HG02798 (cell line): Measurements from ENCODE around the gene INSC.

Source experiments
- ATAC-seq: cut with Tn5 transposase; IDR thresholded peaks from one replicate; pipeline ENCODE4 v1.9.1; 2021; ENCODE audit warnings: mild to moderate bottlenecking; ENCODE audit not compliant: unreplicated experiment, poor library complexity

Gene INSC

DNA sequence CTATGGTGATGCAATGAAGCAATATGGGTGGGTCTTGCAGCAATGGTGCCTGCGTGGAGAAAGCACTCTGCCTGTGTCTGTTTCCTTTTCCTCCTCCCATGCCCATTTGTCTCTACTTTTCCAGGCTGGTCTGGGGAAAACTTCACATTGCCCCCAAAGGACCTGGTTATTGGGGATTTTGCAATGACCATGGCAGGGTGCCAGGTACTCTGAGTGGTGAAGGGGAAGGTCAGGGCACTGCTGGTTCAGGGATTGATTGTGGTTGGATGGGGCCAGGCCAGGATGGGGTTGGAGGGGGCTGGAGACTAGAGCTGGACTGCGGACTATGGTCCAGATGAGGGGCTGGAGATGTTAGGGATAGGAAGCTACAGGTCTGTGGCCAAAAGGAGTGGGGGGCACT, 92.1 kb downstream of the INSC start:
- ATAC-seq = no peak

DNA sequence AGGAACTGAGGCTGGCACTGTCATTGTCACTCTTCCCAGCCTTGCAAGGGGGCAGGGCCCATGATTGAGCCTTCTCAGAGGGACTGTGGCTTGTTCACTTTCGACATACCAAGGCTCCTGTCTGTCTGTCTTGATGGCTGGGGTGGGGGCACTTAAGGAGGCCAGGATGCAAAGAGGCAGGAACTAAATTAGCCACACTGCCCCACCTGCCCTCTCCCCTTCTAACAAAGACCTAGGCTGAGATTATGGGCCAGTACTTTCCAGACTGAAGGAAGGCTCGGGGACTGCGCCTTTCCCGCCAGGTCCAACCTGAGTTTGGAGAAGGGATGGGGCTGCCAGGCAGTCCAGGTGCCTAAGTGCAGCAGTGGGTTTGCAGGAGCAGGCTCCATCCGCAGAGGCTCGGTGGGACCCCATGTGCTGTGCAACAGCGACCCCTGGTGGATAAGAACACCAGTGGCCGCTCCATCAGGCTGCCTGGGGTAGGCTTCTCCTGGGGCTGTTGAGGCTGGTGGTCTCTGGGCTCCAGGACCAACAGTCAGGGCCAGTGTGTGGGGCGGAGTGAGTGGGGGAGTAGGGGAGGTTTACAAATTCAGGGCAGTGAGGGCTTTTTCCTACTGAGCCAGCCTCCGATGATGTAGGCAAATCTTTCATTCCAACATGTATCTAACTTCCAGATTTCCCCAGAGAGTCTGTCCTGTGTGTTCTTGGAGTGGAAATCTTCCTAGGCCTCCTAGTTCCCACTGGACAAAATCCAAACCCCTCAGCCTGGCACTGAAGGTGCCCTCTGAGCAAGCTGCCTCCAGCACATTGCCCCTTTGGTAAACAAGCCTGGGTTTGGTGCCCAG, 93.9 kb downstream of the INSC start:
- ATAC-seq = peak; percentile 95

DNA sequence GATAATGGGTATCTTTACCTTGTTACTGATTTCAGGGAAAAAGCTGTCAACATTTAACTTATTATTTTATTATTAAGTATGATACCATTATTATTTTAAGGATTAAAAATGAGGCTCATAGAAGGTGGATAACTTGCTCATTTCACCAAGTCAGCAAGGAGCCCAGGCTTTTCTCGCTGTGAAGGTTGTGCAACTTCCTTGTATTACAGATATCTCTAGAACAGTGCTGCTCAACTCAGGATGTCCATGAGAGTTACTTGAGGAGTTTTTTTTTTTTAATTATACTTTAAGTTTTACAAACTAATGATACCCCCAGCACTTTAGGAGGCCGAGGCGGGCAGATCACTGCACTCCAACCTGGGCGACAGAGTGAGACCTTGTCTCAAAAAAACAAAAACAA, 98.2 kb downstream of the INSC start:
- ATAC-seq = no peak

DNA sequence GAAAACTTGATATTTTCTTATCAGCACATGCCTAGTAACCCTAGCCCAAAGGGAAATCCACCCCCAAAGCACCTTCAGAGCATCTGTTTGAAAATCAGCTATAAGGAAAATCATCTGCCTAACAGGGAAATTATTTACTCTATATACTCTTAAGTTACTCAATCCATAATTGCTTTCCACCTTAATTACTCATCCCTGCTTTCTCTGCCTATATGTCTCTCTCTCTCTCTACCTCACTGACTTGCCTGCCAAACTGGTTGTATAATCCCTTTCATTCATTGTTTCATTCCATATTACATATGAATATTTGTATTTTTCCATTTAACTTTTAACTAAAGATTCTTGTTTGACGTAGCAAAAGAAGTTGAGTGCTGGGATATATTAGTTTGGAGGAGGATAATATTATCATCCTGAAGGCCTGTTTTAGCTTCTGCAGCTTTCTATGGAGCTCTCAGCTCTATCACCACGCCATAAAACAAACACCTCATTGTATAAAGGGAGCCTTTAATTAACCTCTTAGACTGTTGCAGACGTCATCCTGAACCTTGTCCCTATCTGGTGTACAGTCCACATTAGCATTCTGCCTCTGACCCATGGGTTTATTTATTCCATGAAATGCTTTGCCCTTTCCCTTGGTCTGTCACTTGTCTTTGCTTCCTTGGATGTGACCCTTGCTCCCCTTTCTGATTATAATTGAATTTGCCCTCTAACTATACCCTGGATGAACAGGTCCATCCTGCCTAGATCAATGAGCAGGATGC, 98.9 kb downstream of the INSC start:
- no peak for ATAC-seq

DNA sequence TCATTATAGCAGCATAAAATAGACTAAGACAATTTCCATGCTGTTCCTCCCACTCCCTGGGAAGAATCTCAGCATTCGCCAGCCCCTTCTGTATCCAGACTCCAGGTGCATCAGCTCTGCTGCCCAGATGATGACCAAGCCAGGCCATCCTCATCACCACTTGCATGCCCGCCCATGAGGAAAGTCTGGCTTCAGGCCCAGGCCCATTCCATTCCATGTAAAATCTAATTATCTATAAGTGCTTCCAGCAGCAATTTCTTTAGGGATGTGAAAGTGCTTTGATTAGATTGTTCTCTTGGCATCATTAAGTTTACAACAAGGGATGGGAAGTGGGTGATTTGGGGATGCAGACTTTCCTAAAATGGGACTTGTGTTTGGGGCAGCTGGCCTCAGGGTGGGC, 100.3 kb downstream of the INSC start:
- no peak for ATAC-seq

DNA sequence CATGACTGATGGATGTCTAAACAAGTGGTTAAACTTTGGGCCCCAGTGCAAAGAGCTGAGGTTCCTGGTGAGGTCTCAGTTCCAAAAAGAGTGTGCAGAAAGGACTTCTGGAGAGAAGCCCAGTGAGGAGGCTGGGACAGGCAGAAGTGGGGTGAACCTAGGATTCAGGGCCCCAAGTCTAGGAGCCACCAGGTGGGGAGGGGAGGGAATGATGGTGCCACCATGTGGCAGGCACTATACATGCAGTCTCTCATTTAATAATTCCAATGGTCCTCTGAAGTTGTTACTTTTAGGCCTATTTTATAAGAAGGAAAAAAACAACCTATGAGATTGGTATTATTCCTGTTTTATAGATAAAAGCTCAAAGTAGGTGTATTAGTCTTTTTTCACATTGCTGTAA, 102.0 kb downstream of the INSC start:
- ATAC-seq = peak; percentile 68

DNA sequence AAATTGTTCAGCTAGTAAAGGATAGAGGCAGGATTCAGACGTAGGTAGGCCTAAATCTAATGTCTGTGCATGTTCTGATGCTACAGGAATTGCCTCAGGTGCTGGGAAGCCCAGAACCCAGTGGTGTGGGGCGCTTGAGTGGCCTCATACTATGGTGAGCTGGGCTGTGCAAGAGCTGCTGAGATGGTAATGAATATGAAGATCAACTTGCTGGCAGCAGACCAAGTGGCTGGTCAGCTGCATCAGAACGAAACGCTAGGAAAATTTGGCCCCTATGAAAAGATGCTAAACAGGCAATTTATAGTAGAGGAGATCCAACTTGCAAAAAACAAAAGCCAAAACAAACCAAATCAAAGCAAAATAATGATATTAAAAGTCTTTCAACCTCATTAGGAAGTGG, 102.7 kb downstream of the INSC start:
- no peak for ATAC-seq

DNA sequence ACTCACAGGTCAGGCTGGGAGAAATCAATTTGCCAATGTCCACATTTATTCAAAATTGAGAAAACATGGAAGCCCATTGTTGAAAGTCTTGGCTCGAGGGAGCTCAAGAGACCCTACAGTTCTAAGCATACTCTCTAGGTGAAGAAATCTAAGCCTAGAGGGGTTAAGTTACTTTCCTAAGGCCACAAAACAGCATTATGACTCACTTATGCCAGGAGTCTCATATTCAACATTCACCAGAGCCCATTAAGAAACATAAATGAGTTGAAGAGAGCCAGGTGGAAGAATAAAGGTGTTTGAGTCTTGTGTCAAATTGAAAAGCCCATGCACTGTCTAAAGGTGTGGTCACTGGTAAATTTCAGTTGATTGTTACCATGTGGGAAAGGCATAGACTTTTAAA, 108.1 kb downstream of the INSC start:
- no peak for ATAC-seq

DNA sequence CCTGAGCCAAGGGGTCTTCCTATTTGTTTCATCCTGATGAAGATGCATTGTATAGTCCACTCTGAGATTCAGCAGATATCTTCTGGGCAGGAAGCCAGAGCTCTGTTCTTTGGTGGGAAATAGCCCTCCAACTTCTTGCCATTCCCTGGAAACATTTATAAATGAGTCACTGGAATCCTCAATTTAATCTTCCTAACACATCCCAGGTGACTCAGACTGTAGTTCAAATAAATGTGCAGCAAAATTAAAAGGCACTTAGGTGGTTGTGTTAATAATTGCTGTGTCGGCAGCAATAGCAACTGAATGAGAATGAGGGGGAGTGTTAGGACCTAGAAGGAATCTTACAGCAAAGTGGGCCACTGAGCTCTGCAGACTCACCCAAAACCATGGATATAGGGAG, 108.6 kb downstream of the INSC start:
- ATAC-seq = no peak

DNA sequence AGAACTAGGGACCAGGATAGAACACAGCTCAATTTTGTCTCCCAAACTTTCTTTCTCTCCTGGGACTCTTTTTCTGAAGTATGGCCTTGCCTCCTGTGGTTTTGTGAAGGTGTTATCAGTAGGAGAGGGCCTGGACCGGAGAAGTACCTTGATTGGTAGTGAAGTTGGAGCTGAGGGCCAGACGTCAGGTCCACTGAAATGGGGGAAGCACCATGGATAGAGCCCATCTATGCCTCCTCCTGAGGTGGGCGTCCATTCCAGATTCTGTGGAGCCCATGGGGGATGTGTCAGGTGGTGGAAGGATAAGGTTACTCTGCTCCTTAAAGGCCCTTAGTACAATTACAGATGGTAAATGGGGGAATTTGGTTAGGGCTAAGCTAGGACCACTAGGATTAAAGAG, 109.7 kb downstream of the INSC start:
- no peak for ATAC-seq

DNA sequence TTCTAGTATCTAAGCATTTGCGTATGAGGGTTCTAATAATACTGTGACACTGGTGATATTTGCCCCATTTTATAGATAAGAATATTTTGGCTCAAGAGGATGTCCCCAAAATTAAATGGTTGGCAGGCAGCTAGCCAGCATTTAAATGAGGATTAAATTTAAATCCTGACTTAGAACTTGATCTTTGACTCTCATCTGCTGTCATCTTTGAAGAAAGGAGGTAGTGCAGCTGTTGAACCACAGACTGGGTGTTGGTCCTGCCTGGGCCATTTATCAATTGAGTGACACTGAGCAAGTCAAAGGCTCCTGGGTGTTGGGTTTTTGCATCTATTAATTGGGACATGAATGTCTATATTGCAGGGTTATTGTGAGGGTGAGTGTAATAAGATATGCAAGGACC, 112.3 kb downstream of the INSC start:
- no peak for ATAC-seq

DNA sequence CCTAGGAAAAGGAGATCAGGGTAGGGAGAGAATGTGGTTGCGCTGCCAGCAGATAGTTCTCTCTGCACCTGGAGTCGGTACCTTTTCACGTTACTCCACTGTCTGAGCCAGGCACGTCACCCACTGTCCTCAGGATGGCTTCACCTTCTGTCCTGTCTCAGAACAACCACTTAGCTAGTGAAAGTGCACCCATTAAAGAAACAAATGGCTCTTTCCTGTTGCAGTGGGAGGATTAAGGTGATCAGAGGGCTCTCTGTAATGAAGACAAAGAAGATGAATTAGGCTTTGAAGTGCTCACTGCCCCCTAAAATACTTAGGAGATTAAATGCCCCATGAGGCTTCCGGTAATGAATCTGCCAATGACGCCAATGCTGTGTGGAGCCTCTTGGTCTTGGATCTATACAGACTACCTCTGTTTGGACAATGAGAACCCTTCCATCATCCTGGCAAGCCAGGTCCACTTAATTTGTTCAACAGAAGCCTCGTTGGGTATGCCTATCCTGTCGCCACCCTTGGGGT, 113.7 kb downstream of the INSC start:
- ATAC-seq = no peak

DNA sequence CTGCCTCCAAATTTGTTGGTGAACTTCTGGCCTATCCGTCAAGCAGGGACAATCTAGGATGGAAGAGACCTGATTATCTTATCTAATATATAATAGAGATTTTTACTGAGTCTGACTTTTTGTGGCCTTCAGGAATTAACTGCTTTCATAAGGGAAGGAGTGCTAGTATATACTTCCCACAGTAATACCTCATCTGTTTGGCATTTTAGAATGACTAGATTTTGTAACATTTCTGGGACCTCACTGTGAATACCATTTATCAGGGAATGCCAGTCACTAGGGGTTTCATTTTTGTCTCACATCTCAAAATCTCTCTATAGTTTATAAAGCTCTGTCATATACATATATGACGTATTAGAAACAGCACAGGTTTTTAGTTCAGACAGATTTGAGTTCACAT, 114.3 kb downstream of the INSC start:
- no peak for ATAC-seq

DNA sequence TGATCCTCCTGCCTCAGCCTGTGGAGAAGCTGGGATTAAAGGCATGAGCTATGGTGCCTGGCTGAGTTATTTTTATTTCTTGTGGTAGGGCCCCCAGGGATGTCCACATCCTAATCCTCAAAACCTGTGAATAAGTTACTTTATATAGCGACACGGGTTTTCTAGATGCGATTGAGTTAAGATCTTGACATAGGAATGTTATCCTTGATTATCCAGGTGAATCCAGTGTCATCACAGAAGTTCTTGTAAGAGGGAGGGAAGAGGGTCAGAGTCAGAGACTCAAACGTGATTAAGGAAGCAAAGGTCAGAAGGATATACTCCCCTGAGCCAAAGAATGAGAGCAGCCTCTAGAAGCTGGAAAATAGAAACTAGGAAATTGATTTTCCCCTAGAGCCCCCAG, 117.8 kb downstream of the INSC start:
- no peak for ATAC-seq

DNA sequence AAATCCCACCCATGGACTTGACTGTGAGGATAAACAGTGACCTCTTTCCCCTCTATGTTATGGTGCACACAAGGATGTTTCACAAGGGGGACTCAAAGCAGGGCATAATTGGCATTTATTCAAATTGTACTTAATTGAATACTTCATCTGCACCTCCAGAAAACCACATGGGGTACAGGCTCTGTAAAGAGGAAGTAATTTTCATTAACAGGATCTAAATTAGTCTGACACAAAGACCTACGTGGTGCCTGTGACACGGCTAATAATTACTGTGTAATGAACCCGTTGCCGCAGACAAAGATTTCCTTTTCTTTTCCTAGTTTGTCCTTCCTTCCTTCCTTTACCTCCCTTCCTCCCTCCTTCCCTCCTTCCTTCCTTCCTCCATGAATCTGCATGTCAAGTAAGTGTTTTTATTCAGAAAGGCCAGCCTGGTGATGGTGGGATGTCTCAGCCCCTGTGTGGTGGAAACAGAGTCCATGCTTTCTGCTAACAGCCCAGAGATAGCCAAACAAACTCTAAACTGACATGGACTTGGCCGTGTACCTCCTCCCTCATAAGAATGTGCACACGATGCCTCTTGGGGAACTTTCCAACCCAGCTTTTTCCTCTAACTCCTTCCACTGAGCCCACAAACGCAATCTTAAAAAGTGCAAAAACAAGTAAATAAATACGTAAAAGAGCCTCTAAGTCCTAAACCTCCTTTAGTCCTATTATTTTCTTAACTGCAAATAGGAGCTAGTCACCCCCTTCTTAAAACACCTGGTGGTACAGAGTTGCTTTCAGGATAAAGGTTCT, 118.8 kb downstream of the INSC start:
- ATAC-seq = no peak

DNA sequence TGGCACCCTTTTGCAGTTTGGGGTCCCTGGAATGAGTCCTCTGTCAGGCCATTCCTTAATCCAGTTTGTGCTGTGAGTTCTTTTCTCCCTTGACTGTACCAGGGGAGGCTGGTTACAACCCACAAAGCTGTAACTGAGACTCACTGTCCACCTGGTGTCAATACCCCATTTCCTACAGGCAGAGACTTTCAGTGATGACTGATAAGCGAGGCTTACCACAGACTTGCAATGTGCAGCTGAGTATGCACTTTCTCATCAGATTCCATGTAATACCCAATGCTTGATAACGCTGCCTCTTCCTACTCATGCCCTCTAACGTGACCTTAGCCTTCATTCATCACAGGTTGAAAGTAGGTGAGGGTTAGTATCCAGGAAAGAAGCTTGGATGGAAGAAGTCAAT, 120.1 kb downstream of the INSC start:
- no peak for ATAC-seq

DNA sequence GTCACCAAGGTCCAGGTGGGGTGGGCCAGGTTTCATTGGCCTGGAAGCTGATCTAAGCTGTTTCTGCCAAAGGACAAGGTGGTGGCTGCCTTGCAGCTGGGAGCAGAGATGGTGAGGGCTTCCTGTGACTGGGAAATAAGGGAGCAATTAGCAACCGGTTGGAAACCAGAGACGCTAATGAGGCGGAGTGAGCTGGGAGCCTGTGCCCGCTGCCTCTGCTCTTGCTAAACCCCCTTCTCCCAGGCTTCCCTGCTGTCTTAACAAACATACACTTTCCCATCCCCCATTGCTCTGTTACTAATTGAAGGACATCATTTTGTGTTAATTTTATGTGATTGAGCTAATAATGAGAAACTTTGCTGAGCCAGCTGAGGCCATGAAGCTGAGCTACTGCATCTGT, 121.8 kb downstream of the INSC start:
- ATAC-seq = no peak

DNA sequence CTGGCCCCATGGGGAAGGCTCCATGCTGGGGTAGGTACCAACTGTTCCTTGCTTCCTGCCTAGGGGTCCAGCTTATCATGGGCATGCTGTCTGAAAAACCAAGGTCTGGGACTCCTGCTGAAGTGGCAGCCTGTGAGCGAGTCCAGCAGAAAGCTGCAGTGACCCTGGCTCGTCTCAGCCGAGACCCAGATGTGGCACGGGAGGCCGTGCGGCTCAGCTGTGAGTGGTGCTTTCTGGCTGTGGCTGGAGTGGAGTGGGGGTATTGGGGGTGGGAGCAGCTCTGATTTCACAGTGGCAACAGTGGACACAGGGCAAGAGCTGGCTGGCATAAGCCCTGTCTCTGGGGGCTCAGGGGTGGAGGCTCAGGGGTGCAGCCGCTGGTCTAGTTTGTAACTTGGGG, 124.1 kb downstream of the INSC start:
- no peak for ATAC-seq

DNA sequence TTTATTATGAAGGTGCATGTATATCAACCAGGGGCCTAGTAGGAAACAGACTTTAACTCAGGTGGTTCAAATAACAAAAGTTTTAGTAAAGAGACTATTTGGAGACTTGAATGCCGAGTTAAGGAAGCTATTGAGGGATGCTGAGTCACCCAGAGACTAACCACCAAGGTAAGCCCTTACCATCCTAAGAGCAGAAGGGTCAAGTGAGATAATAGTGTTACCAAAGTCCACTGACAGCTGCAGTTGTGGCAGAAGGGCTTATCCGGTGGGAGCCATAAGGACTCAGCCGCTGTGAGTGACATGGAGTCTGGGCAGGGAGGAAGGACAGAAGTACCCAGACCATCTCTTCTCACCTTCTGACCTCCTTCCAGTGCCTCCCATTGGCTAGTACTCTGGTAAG, 134.0 kb downstream of the INSC start:
- ATAC-seq = no peak

DNA sequence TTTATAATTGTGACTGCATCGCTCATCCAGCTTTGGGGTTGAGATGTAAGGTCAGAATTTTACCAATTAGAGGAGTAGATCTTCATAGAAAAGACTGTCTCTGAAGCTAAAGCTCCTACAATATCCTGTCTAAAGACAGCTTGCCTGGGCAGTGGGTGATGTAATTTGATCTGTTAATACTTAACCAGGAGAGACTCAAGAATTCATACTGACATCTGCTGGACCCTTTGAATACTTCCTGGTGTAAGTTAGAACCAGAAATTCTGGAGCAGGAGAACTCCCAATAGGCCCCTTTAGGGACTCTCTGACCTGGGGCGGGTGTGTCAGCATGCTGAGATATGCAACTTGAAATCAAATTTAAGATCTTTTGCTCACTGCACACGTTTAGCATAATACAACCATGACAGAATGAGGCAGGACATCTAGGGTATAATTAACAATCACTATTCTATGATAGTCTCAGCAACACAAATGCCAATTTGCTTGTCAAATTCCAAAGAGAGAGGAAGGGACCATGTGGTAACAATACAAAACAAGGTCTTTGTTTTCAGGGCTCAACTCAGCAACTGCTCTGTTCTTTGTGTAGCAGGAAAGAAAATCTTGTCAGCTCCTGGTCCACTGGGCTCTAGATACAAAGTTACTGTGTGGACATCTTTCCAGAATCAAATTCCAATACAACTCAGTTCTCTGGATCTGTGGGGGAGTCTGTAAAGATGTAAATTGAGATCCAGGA, 143.9 kb downstream of the INSC start:
- no peak for ATAC-seq
